ENCODE measurements around the gene LYL1.

DNA sequence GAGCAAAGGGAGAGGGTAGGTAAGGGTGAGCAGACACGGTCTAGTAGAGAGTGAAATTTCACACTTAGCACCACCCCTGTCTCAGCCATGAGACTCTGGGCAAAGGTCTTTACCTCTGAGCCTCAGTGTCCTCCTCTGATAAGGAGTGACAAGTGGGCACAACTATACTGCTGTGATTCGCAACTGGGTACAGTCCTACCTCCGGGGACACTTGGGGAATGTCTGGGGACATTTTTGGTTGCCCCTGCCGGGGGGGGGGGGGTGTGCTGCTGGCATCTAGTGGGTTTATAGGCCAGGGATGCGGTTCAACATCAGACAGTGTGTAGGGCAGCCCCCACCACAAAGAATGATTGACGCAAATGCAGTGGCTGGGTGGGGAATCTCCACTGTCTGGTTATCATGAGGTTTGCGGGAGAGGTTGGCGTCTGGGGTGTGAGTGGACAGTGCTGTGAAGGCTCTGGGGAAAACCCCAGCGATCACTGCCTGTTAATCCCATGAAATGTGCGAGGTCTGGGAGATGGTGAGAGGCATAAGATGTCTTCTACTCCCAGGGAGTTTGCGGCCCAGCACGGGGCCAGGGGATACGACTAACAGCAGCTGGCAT, 19.7 kb upstream of the LYL1 start:
- TF ChIP-seq, protein P1, sequence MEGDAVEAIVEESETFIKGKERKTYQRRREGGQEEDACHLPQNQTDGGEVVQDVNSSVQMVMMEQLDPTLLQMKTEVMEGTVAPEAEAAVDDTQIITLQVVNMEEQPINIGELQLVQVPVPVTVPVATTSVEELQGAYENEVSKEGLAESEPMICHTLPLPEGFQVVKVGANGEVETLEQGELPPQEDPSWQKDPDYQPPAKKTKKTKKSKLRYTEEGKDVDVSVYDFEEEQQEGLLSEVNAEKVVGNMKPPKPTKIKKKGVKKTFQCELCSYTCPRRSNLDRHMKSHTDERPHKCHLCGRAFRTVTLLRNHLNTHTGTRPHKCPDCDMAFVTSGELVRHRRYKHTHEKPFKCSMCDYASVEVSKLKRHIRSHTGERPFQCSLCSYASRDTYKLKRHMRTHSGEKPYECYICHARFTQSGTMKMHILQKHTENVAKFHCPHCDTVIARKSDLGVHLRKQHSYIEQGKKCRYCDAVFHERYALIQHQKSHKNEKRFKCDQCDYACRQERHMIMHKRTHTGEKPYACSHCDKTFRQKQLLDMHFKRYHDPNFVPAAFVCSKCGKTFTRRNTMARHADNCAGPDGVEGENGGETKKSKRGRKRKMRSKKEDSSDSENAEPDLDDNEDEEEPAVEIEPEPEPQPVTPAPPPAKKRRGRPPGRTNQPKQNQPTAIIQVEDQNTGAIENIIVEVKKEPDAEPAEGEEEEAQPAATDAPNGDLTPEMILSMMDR (IDR thresholded peaks at IDR 0.05; ENCODE audit: low read depth, low read length): no peak
- no peak for TF ChIP-seq EZH2phosphoT487 (IDR thresholded peaks at IDR 0.05; ENCODE audit: low read depth)
